Activated CD8-positive, alpha-beta T cell treated with anti-CD3 and anti-CD28 coated beads for 36 hours (primary cell): ENCODE measurements around the gene TESPA1. TPM values are rescaled to one million over a fixed set of nuclear protein-coding genes. Genes with fewer than 3 reads are reported as not detected.
"Not testable (repeated sequence)": the region's sequence is repeated elsewhere in the genome, so short reads cannot be mapped to it uniquely, and the experiment has no call there.

Experiments
- ATAC-seq: fragments of 200-7000 bp; cut with Tn5 transposase; one replicate; pipeline ENCODE4 v1.10.0; 2021; ENCODE audit warnings: mild to moderate bottlenecking, moderate library complexity
- CTCF ChIA-PET: fragments of 350-600 bp; sonication (Branson Sonifier 250); formaldehyde crosslinking; loops from one replicate; lab custom pipeline; 2021; ENCODE audit warnings: antibody characterized with exemption; lab: Charles Lee
- POLR2A ChIA-PET: fragments of 350-600 bp; sonication (Branson Sonifier 250); formaldehyde crosslinking; loops from one replicate; lab custom pipeline; 2021; ENCODE audit warnings: antibody characterized with exemption; lab: Charles Lee
- DNase-seq: peaks from one replicate; pipeline ENCODE4 v3.0.0-alpha.2; 2020
- H3K27ac Mint-ChIP-seq: one replicate; pipeline ENCODE4 v1.8.0; 2021; ENCODE audit warnings: mild to moderate bottlenecking, mixed read lengths
- H3K27me3 Mint-ChIP-seq: one replicate; pipeline ENCODE4 v1.8.0; 2021; ENCODE audit warnings: mixed read lengths
- H3K36me3 Mint-ChIP-seq: one replicate; pipeline ENCODE4 v1.8.0; 2021; ENCODE audit warnings: low read depth, mixed read lengths
- H3K4me1 Mint-ChIP-seq: one replicate; pipeline ENCODE4 v1.8.0; 2021; ENCODE audit warnings: low read depth, mixed read lengths
- H3K4me3 Mint-ChIP-seq: one replicate; pipeline ENCODE4 v1.8.0; 2021; ENCODE audit warnings: mild to moderate bottlenecking, moderate library complexity, mixed read lengths
- H3K9me3 Mint-ChIP-seq: one replicate; pipeline ENCODE4 v1.8.0; 2021; ENCODE audit warnings: mixed read lengths
- intact Hi-C: fragments of 100-400 bp; cut with micrococcal nuclease; formaldehyde crosslinking; loops from one replicate; pipeline ENCODE4 v1.10.0; 2022
- total RNA-seq, 2 experiments: library from RNA; stranded (reverse); gene quantifications; one replicate each; pipeline ENCODE4 v1.2.3, GENCODE V29; 2021
- TF ChIP-seq, protein P1 (sequence below): fragments of 200-600 bp; IDR thresholded peaks from one replicate; pipeline ENCODE4 v1.8.0; 2022; ENCODE audit warnings: antibody characterized with exemption, mild to moderate bottlenecking

The TESPA1 gene
- total RNA-seq, 2 experiments from 2014 or later: 107 to 112 TPM

DNA sequence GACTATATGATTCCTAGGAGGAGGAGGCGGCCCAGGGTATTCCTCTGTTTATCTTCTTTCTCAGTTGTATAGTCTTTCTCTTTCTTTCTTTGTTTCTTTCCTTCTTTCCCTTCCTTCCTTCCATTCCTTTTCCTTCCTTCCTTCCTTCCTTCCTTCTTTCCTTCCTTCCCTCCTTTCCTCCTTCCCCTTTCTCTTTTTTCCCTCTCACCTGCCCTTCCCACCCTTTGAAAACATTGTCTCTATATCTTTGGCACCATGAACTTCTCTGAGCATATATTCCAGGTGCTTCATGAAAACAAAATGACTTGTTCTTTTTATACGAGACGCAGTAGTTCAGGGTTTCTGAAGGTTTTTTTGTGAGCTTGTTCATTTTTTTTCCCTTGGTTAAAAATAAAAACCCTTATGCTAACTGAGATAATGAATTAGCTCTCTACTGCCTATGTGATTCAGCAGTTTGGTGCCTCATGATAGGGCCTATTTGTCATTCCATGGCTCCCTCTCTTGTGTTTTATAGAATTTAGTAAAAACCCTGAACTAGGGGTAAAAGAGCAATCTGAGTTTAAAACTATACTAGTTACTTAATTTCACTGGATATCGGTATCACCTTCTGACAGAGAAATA, 3.2 kb upstream of the TESPA1 start:
- no peak overlapping the region for H3K4me3 Mint-ChIP-seq
- peaks cover 24% of the 10 kb centered on the region for H3K36me3 Mint-ChIP-seq
- ATAC-seq (no peak), DNase-seq (no peak)
- H3K9me3 Mint-ChIP-seq: peaks cover 3% of the 10 kb centered on the region
- ChIA-PET POLR2A (no interaction called here), CTCF (interaction anchor here (0.9 to 3.5 kb wide), 3 partner anchors 81 to 238 kb away, joined by 4 to 25 read pairs (median 5); no protein-coding TSS in a partner anchor)
- peaks cover 61% of the 10 kb centered on the region for H3K4me1 Mint-ChIP-seq
- H3K27ac Mint-ChIP-seq: peak overlapping the region; percentile 66
- TF ChIP-seq, protein P1, sequence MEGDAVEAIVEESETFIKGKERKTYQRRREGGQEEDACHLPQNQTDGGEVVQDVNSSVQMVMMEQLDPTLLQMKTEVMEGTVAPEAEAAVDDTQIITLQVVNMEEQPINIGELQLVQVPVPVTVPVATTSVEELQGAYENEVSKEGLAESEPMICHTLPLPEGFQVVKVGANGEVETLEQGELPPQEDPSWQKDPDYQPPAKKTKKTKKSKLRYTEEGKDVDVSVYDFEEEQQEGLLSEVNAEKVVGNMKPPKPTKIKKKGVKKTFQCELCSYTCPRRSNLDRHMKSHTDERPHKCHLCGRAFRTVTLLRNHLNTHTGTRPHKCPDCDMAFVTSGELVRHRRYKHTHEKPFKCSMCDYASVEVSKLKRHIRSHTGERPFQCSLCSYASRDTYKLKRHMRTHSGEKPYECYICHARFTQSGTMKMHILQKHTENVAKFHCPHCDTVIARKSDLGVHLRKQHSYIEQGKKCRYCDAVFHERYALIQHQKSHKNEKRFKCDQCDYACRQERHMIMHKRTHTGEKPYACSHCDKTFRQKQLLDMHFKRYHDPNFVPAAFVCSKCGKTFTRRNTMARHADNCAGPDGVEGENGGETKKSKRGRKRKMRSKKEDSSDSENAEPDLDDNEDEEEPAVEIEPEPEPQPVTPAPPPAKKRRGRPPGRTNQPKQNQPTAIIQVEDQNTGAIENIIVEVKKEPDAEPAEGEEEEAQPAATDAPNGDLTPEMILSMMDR: no peak
- intact Hi-C loops: loop anchor here (2.0 to 10.0 kb wide), 2 partner anchors 31 to 53 kb away; no protein-coding TSS in a partner anchor
- no peaks in the 10 kb centered on the region for H3K27me3 Mint-ChIP-seq

GRCh38 chr12:54986773-54987172, 2.2 kb upstream of the TESPA1 start:
- ATAC-seq: not testable (repeated sequence)
- H3K4me3 Mint-ChIP-seq: peak overlapping the region; percentile 36

DNA sequence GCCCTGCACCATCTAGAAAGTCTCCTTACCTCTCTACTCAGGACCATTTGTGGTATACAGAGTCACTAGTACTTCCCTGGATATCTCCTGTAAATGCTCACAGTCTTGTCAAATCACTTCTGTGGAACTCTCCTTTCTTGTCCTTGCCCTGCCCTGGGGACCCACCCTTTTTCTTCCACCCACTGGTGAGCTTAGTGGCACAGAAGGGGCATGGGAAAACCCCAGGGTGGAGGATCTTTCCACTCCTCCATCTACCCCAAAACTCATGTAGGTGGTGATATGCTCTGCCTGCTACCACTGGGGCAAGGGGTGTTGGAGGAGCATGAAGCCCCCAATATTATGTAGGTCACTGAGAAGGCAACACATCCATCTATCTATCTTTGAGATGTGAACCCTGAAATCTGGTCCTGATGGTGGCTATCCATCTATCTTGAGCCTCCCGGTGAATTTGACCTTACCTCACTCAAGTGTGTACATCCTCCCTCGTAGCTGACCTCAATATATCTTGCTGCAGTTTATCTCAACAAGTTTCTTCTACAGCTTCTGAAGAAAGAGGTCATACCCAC, 943 bp downstream of the TESPA1 start:
- Mint-ChIP-seq H3K9me3 (peaks cover 3% of the 10 kb centered on the region), H3K4me1 (peaks cover 54% of the 10 kb centered on the region)
- CTCF ChIA-PET: interaction anchor here (0.9 to 5.7 kb wide), 4 partner anchors 8 to 88 kb away, joined by 3 to 51 read pairs (median 23); no protein-coding TSS in a partner anchor

More at GRCh38 chr12:54986773-54987172, 2.2 kb upstream of the TESPA1 start:
- H3K27ac Mint-ChIP-seq: peak overlapping the region; percentile 70
- H3K9me3 Mint-ChIP-seq, DNase-seq, H3K27me3 Mint-ChIP-seq: not testable (repeated sequence)
- H3K4me1 Mint-ChIP-seq: peaks cover 62% of the 10 kb centered on the region
- ChIA-PET CTCF (interaction anchor here (1.0 to 5.7 kb wide), 7 partner anchors 30 to 285 kb away, joined by 3 to 51 read pairs (median 6); no protein-coding TSS in a partner anchor), POLR2A (interaction anchor here (0.8 to 1.1 kb wide), 3 partner anchors 11 to 18 kb away, joined by 3 read pairs; no protein-coding TSS in a partner anchor)
- H3K36me3 Mint-ChIP-seq: peaks cover 33% of the 10 kb centered on the region
- intact Hi-C loops: loop anchor here (2.0 to 10.0 kb wide), 2 partner anchors 30 to 52 kb away; no protein-coding TSS in a partner anchor

DNA sequence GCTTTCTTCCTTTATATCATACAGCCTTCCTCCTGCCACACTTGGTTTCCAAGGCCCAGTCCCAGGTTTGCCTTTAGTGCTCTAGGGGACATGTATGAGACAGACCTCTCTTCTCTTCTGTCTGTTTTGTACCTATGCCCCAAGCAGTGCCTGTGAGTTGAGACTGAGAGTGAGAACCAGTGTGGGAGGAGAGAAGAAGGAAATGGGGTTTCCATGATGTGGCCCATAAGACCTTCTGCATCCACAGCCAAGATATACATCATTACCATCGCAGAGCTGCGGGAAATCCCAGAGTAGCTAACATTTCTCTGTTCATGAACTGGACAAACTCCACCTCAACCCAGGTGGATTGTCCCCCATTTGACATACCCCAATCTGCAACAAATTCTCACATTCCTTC, 2.8 kb downstream of the TESPA1 start:
- POLR2A ChIA-PET: interaction anchor here (0.7 to 2.1 kb wide), 3 partner anchors 11 to 1136 kb away, joined by 3 to 8 read pairs (median 4); no protein-coding TSS in a partner anchor
- peaks cover 78% of the 10 kb centered on the region for H3K36me3 Mint-ChIP-seq
- peaks cover 56% of the 10 kb centered on the region for H3K4me1 Mint-ChIP-seq
- H3K9me3 Mint-ChIP-seq: peaks cover 3% of the 10 kb centered on the region
- DNase-seq (peak; percentile 76), ATAC-seq (peak; percentile 54)
- CTCF ChIA-PET: interaction anchor here (0.8 to 5.7 kb wide), 6 partner anchors 11 to 232 kb away, joined by 3 to 51 read pairs (median 10); no protein-coding TSS in a partner anchor
- H3K27ac Mint-ChIP-seq: peak overlapping the region; percentile 94
- no peaks in the 10 kb centered on the region for H3K27me3 Mint-ChIP-seq
- H3K4me3 Mint-ChIP-seq: peak overlapping the region; percentile 85
- TF ChIP-seq, protein P1: no peak
- intact Hi-C loops: loop anchor here (10.0 kb wide), 1 partner anchor 47 kb away; no protein-coding TSS in a partner anchor

More for the DNA sequence above, 943 bp downstream of the TESPA1 start:
- peaks cover 64% of the 10 kb centered on the region for H3K36me3 Mint-ChIP-seq
- intact Hi-C loops: loop anchor here (10.0 kb wide), 1 partner anchor 49 kb away; no protein-coding TSS in a partner anchor
- H3K4me3 Mint-ChIP-seq: peak overlapping the region; percentile 85
- H3K27me3 Mint-ChIP-seq: no peaks in the 10 kb centered on the region
- TF ChIP-seq, protein P1: no peak
- POLR2A ChIA-PET: interaction anchor here (1.1 to 2.1 kb wide), 8 partner anchors 9 to 27 kb away, joined by 4 to 8 read pairs (median 6); no protein-coding TSS in a partner anchor
- DNase-seq: peak; percentile 59
- peak; percentile 10 for ATAC-seq
- peak overlapping the region; percentile 94 for H3K27ac Mint-ChIP-seq

DNA sequence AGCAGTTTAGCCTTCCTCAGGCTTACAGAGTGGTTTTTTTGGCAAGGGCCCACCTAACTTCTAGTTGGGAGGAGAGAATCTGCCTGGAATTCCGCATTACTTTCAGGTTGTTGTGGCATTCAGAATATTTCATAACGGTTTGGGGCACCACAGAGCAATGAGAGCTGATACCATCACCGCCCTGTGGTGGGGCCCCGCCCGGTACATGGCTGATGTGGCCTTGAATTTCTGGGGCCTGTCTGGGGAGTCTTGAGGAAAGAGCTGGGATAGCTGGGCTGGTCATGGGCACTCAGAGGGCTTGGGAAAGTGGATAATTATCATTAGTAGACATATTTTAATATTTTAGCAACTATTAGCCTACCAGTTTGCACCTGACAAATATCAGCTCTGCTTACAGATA, 4.2 kb downstream of the TESPA1 start:
- Mint-ChIP-seq H3K4me1 (peaks cover 60% of the 10 kb centered on the region), H3K36me3 (peaks cover 87% of the 10 kb centered on the region), H3K9me3 (no peaks in the 10 kb centered on the region), H3K27me3 (no peaks in the 10 kb centered on the region), H3K4me3 (peak overlapping the region; percentile 85), H3K27ac (peak overlapping the region; percentile 94)
- TF ChIP-seq, protein P1: no peak
- ChIA-PET CTCF (interaction anchor here (1.0 to 16.4 kb wide), 7 partner anchors 12 to 231 kb away, joined by 3 to 141 read pairs (median 4); no protein-coding TSS in a partner anchor), POLR2A (interaction anchor here (0.6 to 1.3 kb wide), 5 partner anchors 11 to 21 kb away, joined by 3 to 6 read pairs (median 4); no protein-coding TSS in a partner anchor)
- no peak for ATAC-seq
- intact Hi-C loops: loop anchor here (10.0 kb wide), 1 partner anchor 46 kb away; no protein-coding TSS in a partner anchor
- peak; percentile 63 for DNase-seq
